ENCODE measurements around the gene HMCN1. TPM values are rescaled to one million over a fixed set of nuclear protein-coding genes. Genes with fewer than 3 reads are reported as not detected.

The HMCN1 gene
- polyA plus RNA-seq, 1 donor: 4.2 TPM

DNA sequence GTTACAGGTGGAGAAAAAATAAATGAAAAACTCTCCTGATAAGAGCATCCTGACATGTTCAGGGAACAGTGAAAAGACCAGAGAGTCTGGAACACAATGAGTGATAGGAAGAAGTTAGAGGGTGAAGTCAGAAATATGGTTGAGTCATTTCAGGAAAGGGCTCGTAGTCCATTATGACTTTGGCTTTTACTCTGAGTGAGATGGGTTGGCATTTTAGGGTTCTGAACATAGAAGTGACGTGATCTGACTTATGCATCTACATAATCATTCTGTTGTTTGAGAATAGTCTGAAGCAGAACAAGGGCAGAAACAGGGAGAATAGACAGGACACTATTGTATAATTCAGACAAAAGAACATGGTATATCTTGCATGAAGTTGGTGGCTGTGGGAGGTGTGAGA lies 5.8 kb downstream of the HMCN1 start:
- H3K27me3 ChIP-seq (ENCODE audit: control insufficient read depth, insufficient read depth, low read length): peaks cover 18% of the 10 kb centered on the region
- no peaks in the 10 kb centered on the region for H3K4me1 ChIP-seq (ENCODE audit: control insufficient read depth, insufficient read depth, low read length)
- no peak overlapping the region for H3K4me3 ChIP-seq (ENCODE audit: low read length)
- no peak overlapping the region for H3K27ac ChIP-seq (ENCODE audit: low read length)
- peaks cover 3% of the 10 kb centered on the region for H3K9me3 ChIP-seq (ENCODE audit: control insufficient read depth, low read depth, low read length)
- no peaks in the 10 kb centered on the region for H3K36me3 ChIP-seq (ENCODE audit: control insufficient read depth, insufficient read depth, low read length)
- no peak for DNase-seq
- 100% methylated on average over 1 of the region's 2 CpGs for WGBS (ENCODE audit: insufficient coverage, low lambda C conversion rate)

DNA sequence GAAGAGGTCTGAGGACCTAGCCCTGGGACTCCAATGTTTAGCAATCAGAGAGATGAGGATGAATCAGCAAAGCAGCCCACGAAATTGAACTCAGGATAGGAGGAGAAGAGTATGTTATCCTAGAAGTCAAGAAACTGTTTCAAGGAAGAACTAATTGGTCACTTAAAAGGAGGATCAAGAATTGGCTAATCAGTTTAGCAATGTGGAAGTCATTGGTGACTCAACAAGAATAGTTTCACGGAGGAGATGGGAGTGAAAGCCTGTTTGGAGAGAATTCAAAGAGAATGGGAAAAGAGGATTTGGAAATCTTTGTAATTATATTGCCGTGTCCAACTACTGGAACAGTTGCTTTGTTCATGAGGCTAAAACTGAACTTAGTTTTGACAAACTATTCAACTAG lies 7.4 kb downstream of the HMCN1 start:
- WGBS (ENCODE audit: insufficient coverage, low lambda C conversion rate): 85% methylated on average over 3 of the region's 3 CpGs
- no peak for DNase-seq
- Histone ChIP-seq H3K27ac (ENCODE audit: low read length) (no peak overlapping the region), H3K4me3 (ENCODE audit: low read length) (no peak overlapping the region), H3K4me1 (ENCODE audit: control insufficient read depth, insufficient read depth, low read length) (no peaks in the 10 kb centered on the region), H3K9me3 (ENCODE audit: control insufficient read depth, low read depth, low read length) (peaks cover 3% of the 10 kb centered on the region), H3K27me3 (ENCODE audit: control insufficient read depth, insufficient read depth, low read length) (peaks cover 9% of the 10 kb centered on the region), H3K36me3 (ENCODE audit: control insufficient read depth, insufficient read depth, low read length) (no peaks in the 10 kb centered on the region)

DNA sequence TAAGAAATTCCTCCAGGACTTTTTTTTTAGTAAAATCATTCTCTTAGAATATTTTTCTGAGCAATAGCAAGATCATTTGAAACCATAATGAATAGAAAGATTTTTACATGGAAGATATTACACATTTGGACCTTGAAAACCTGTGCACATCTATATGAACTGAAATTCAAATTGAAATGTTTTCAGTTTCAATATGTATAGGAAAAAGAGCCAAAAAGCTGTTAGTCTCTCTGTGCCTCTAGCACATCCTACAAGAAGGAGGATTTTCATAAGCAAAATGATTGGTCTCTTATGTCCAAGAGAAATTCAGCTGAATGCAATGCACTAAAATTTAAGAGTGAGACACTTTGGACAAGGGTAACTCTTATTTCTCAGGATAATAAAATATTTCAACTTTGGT lies 8.2 kb downstream of the HMCN1 start:
- DNase-seq: no peak
- no peak overlapping the region for H3K27ac ChIP-seq (ENCODE audit: low read length)
- H3K9me3 ChIP-seq (ENCODE audit: control insufficient read depth, low read depth, low read length): peaks cover 3% of the 10 kb centered on the region
- H3K36me3 ChIP-seq (ENCODE audit: control insufficient read depth, insufficient read depth, low read length): no peaks in the 10 kb centered on the region
- peaks cover 5% of the 10 kb centered on the region for H3K27me3 ChIP-seq (ENCODE audit: control insufficient read depth, insufficient read depth, low read length)
- no peak overlapping the region for H3K4me3 ChIP-seq (ENCODE audit: low read length)
- H3K4me1 ChIP-seq (ENCODE audit: control insufficient read depth, insufficient read depth, low read length): no peaks in the 10 kb centered on the region

- Histone ChIP-seq H3K4me3 (ENCODE audit: low read length) (no peak overlapping the region), H3K27ac (ENCODE audit: low read length) (no peak overlapping the region), H3K27me3 (ENCODE audit: control insufficient read depth, insufficient read depth, low read length) (peaks cover 5% of the 10 kb centered on the region), H3K9me3 (ENCODE audit: control insufficient read depth, low read depth, low read length) (peaks cover 3% of the 10 kb centered on the region), H3K4me1 (ENCODE audit: control insufficient read depth, insufficient read depth, low read length) (no peaks in the 10 kb centered on the region), H3K36me3 (ENCODE audit: control insufficient read depth, insufficient read depth, low read length) (no peaks in the 10 kb centered on the region)
- DNase-seq: no peak
- WGBS (ENCODE audit: insufficient coverage, low lambda C conversion rate): 85% methylated on average over 2 of the region's 4 CpGs
These were observed 11.0 kb downstream of the HMCN1 start for GRCh38 chr1:185745165-185745564.

- H3K4me3 ChIP-seq (ENCODE audit: low read length): no peak overlapping the region
- H3K4me1 ChIP-seq (ENCODE audit: control insufficient read depth, insufficient read depth, low read length): no peaks in the 10 kb centered on the region
- no peak overlapping the region for H3K27ac ChIP-seq (ENCODE audit: low read length)
- no peaks in the 10 kb centered on the region for H3K9me3 ChIP-seq (ENCODE audit: control insufficient read depth, low read depth, low read length)
- WGBS (ENCODE audit: insufficient coverage, low lambda C conversion rate): 40% methylated on average over 1 of the region's 1 CpG
- DNase-seq: no peak
- no peaks in the 10 kb centered on the region for H3K36me3 ChIP-seq (ENCODE audit: control insufficient read depth, insufficient read depth, low read length)
- no peaks in the 10 kb centered on the region for H3K27me3 ChIP-seq (ENCODE audit: control insufficient read depth, insufficient read depth, low read length)
These were observed 24.9 kb downstream of the HMCN1 start for GRCh38 chr1:185759061-185759460.

DNA sequence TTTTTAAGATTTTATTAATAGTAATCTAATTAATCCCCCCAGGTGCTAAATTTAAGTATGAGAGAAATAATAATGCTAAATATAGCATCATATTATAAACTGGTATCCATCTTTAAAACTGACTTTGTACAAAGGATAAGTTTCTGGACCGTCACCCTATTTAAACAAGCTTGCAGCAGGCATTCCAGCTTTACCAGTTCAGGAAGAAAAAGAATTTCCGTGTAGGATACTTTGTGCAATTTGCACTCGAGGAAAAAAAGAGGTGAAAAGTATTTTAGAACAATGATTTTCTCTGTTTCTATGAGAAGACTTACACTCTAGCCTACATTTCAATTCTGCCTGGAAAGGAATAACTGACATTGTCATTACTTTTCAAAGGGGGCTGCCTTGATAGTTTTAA lies 27.6 kb downstream of the HMCN1 start:
- Histone ChIP-seq H3K4me3 (ENCODE audit: low read length) (no peak overlapping the region), H3K36me3 (ENCODE audit: control insufficient read depth, insufficient read depth, low read length) (no peaks in the 10 kb centered on the region), H3K27ac (ENCODE audit: low read length) (no peak overlapping the region), H3K4me1 (ENCODE audit: control insufficient read depth, insufficient read depth, low read length) (no peaks in the 10 kb centered on the region), H3K27me3 (ENCODE audit: control insufficient read depth, insufficient read depth, low read length) (no peaks in the 10 kb centered on the region), H3K9me3 (ENCODE audit: control insufficient read depth, low read depth, low read length) (no peaks in the 10 kb centered on the region)
- DNase-seq: no peak
- WGBS (ENCODE audit: insufficient coverage, low lambda C conversion rate): no CpG with 5 or more reads among the region's 3 CpGs

DNA sequence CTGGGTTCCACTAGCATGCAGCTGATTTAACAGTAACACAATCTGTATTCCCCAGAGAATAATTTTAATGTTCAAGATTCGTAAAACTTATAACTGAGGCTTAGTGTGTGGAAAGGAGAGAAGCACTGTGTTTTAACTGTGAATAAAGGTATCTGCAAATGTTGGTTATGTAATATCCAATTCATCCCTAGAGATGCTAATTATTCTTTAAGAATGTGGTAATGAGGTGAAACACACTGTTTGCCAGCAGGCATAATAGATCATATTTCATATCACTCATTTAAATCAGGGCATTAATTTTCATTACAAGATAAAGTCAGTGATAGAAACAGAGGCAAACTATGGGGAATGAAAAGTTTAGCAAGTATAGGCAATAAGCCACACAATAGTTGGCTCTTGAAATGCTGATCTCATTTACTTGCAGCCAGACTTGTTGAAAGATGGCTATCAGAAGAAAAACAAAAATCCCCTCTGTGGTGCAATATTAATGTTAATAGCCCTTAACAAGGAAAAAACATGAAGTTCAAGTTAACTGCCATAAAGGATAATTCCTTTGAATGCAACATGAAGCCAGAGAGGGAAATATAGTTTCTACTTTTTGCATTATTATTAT lies 33.4 kb downstream of the HMCN1 start:
- H3K27ac ChIP-seq (ENCODE audit: low read length): no peak overlapping the region

GRCh38 chr1:185768371-185768770 lies 34.2 kb downstream of the HMCN1 start:
- no peak overlapping the region for H3K4me3 ChIP-seq (ENCODE audit: low read length)
- no peak for DNase-seq
- H3K27ac ChIP-seq (ENCODE audit: low read length): no peak overlapping the region
- H3K36me3 ChIP-seq (ENCODE audit: control insufficient read depth, insufficient read depth, low read length): no peaks in the 10 kb centered on the region
- no peaks in the 10 kb centered on the region for H3K27me3 ChIP-seq (ENCODE audit: control insufficient read depth, insufficient read depth, low read length)
- no peaks in the 10 kb centered on the region for H3K9me3 ChIP-seq (ENCODE audit: control insufficient read depth, low read depth, low read length)
- WGBS (ENCODE audit: insufficient coverage, low lambda C conversion rate): no CpG with 5 or more reads among the region's 3 CpGs
- no peaks in the 10 kb centered on the region for H3K4me1 ChIP-seq (ENCODE audit: control insufficient read depth, insufficient read depth, low read length)

More for the DNA sequence above, 33.4 kb downstream of the HMCN1 start:
- Histone ChIP-seq H3K9me3 (ENCODE audit: control insufficient read depth, low read depth, low read length) (no peaks in the 10 kb centered on the region), H3K27me3 (ENCODE audit: control insufficient read depth, insufficient read depth, low read length) (no peaks in the 10 kb centered on the region), H3K4me1 (ENCODE audit: control insufficient read depth, insufficient read depth, low read length) (no peaks in the 10 kb centered on the region), H3K36me3 (ENCODE audit: control insufficient read depth, insufficient read depth, low read length) (no peaks in the 10 kb centered on the region), H3K4me3 (ENCODE audit: low read length) (no peak overlapping the region)
- DNase-seq: no peak
- WGBS (ENCODE audit: insufficient coverage, low lambda C conversion rate): no CpG with 5 or more reads among the region's 1 CpG

- no peak overlapping the region for H3K27ac ChIP-seq (ENCODE audit: low read length)
- no peak overlapping the region for H3K4me3 ChIP-seq (ENCODE audit: low read length)
- H3K9me3 ChIP-seq (ENCODE audit: control insufficient read depth, low read depth, low read length): no peaks in the 10 kb centered on the region
- no CpG with 5 or more reads among the region's 1 CpG for WGBS (ENCODE audit: insufficient coverage, low lambda C conversion rate)
- H3K27me3 ChIP-seq (ENCODE audit: control insufficient read depth, insufficient read depth, low read length): no peaks in the 10 kb centered on the region
- H3K4me1 ChIP-seq (ENCODE audit: control insufficient read depth, insufficient read depth, low read length): no peaks in the 10 kb centered on the region
- no peak for DNase-seq
- no peaks in the 10 kb centered on the region for H3K36me3 ChIP-seq (ENCODE audit: control insufficient read depth, insufficient read depth, low read length)
These were observed 34.9 kb downstream of the HMCN1 start for GRCh38 chr1:185769136-185769535.

GRCh38 chr1:185774394-185774793 lies 40.2 kb downstream of the HMCN1 start:
- no peaks in the 10 kb centered on the region for H3K4me1 ChIP-seq (ENCODE audit: control insufficient read depth, insufficient read depth, low read length)
- H3K27ac ChIP-seq (ENCODE audit: low read length): no peak overlapping the region
- no peaks in the 10 kb centered on the region for H3K36me3 ChIP-seq (ENCODE audit: control insufficient read depth, insufficient read depth, low read length)
- no peaks in the 10 kb centered on the region for H3K27me3 ChIP-seq (ENCODE audit: control insufficient read depth, insufficient read depth, low read length)
- DNase-seq: no peak
- no peaks in the 10 kb centered on the region for H3K9me3 ChIP-seq (ENCODE audit: control insufficient read depth, low read depth, low read length)
- WGBS (ENCODE audit: insufficient coverage, low lambda C conversion rate): 82% methylated on average over 2 of the region's 5 CpGs
- no peak overlapping the region for H3K4me3 ChIP-seq (ENCODE audit: low read length)

GRCh38 chr1:185775501-185775900 lies 41.3 kb downstream of the HMCN1 start:
- H3K9me3 ChIP-seq (ENCODE audit: control insufficient read depth, low read depth, low read length): no peaks in the 10 kb centered on the region
- H3K27ac ChIP-seq (ENCODE audit: low read length): no peak overlapping the region
- no peaks in the 10 kb centered on the region for H3K4me1 ChIP-seq (ENCODE audit: control insufficient read depth, insufficient read depth, low read length)
- DNase-seq: no peak
- no peaks in the 10 kb centered on the region for H3K27me3 ChIP-seq (ENCODE audit: control insufficient read depth, insufficient read depth, low read length)
- no peak overlapping the region for H3K4me3 ChIP-seq (ENCODE audit: low read length)
- H3K36me3 ChIP-seq (ENCODE audit: control insufficient read depth, insufficient read depth, low read length): no peaks in the 10 kb centered on the region
